ENCODE measurements around the gene THUMPD2. TPM values are rescaled to one million over a fixed set of nuclear protein-coding genes. Genes with fewer than 3 reads are reported as not detected.

The THUMPD2 gene
- total RNA-seq, 3 donors from 2014 or later (not counting 1 experiment from before 2014, with no cell fraction given) = 12.7 to 17.8 (median 13.4) TPM

GRCh38 chr2:39697454-39697853 is 81.6 kb downstream of the THUMPD2 start:
- H3K4me1 ChIP-seq (ENCODE audit: control insufficient read depth, insufficient read depth, low read length) = no peaks in the 10 kb centered on the region
- peaks cover 3% of the 10 kb centered on the region for H3K9me3 ChIP-seq (ENCODE audit: control insufficient read depth, insufficient read depth, low read length)
- Mint-ChIP-seq H3K4me1 (no peaks in the 10 kb centered on the region), H3K27ac (no peak overlapping the region), H3K27me3 (ENCODE audit: low read depth in 2 of 2) (peaks cover 8 to 21% of the 10 kb centered on the region in 2 donors), H3K36me3 (peaks cover 19% of the 10 kb centered on the region), H3K9me3 (peaks cover 11 to 18% of the 10 kb centered on the region in 2 donors), H3K4me3 (no peak overlapping the region)
- no peak overlapping the region for H3K27ac ChIP-seq (ENCODE audit: low read length)
- 70% methylated on average over 1 of the region's 2 CpGs for WGBS (ENCODE audit: insufficient coverage)
- H3K36me3 ChIP-seq (ENCODE audit: control insufficient read depth, insufficient read depth, low read length) = no peaks in the 10 kb centered on the region
- no peaks in the 10 kb centered on the region for H3K27me3 ChIP-seq (ENCODE audit: control insufficient read depth, insufficient read depth, low read length)
- ATAC-seq = no peak
- DNase-seq = no peak
- no peak overlapping the region for H3K4me3 ChIP-seq (ENCODE audit: low read length)
- TF ChIP-seq CTCF (IDR thresholded peaks at IDR 0.05) = no peak
- intact Hi-C loops (cut with micrococcal nuclease) = no loop called here

- H3K36me3 ChIP-seq (ENCODE audit: control insufficient read depth, insufficient read depth, low read length) = no peaks in the 10 kb centered on the region
- no peak for TF ChIP-seq CTCF (IDR thresholded peaks at IDR 0.05)
- intact Hi-C loops (cut with micrococcal nuclease) = no loop called here
- H3K4me1 ChIP-seq (ENCODE audit: control insufficient read depth, insufficient read depth, low read length) = no peaks in the 10 kb centered on the region
- Mint-ChIP-seq H3K27me3 (ENCODE audit: low read depth in 2 of 2) (peaks cover 8 to 18% of the 10 kb centered on the region in 2 donors), H3K4me1 (no peaks in the 10 kb centered on the region), H3K36me3 (peaks cover 13% of the 10 kb centered on the region), H3K4me3 (no peak overlapping the region), H3K9me3 (peaks cover 11 to 15% of the 10 kb centered on the region in 2 donors), H3K27ac (no peak overlapping the region)
- ATAC-seq = no peak
- H3K4me3 ChIP-seq (ENCODE audit: low read length) = no peak overlapping the region
- no CpG with 5 or more reads among the region's 1 CpG for WGBS (ENCODE audit: insufficient coverage)
- no peak overlapping the region for H3K27ac ChIP-seq (ENCODE audit: low read length)
- H3K27me3 ChIP-seq (ENCODE audit: control insufficient read depth, insufficient read depth, low read length) = no peaks in the 10 kb centered on the region
- H3K9me3 ChIP-seq (ENCODE audit: control insufficient read depth, insufficient read depth, low read length) = peaks cover 3% of the 10 kb centered on the region
- DNase-seq = no peak
These were observed 82.2 kb downstream of the THUMPD2 start for GRCh38 chr2:39696838-39697237.

GRCh38 chr2:39696101-39696553 is 82.9 kb downstream of the THUMPD2 start:
- WGBS (ENCODE audit: insufficient coverage) = 86% methylated on average over 4 of the region's 4 CpGs
- Histone ChIP-seq H3K36me3 (ENCODE audit: control insufficient read depth, insufficient read depth, low read length) (no peaks in the 10 kb centered on the region), H3K4me3 (ENCODE audit: low read length) (no peak overlapping the region), H3K27ac (ENCODE audit: low read length) (no peak overlapping the region), H3K27me3 (ENCODE audit: control insufficient read depth, insufficient read depth, low read length) (no peaks in the 10 kb centered on the region), H3K4me1 (ENCODE audit: control insufficient read depth, insufficient read depth, low read length) (no peaks in the 10 kb centered on the region), H3K9me3 (ENCODE audit: control insufficient read depth, insufficient read depth, low read length) (no peaks in the 10 kb centered on the region)
- H3K9me3 Mint-ChIP-seq = peaks cover 7 to 8% of the 10 kb centered on the region in 2 donors
- TF ChIP-seq CTCF (IDR thresholded peaks at IDR 0.05) = no peak
- no peak overlapping the region for H3K27ac Mint-ChIP-seq
- no peaks in the 10 kb centered on the region for H3K4me1 Mint-ChIP-seq
- no peak for DNase-seq
- peaks cover 6% of the 10 kb centered on the region for H3K36me3 Mint-ChIP-seq
- no peak for ATAC-seq
- intact Hi-C loops (cut with micrococcal nuclease) = no loop called here
- no peak overlapping the region for H3K4me3 Mint-ChIP-seq
- H3K27me3 Mint-ChIP-seq (ENCODE audit: low read depth in 2 of 2) = peaks cover 8 to 11% of the 10 kb centered on the region in 2 donors

- no peak overlapping the region for H3K27ac Mint-ChIP-seq
- Histone ChIP-seq H3K9me3 (ENCODE audit: control insufficient read depth, insufficient read depth, low read length) (no peaks in the 10 kb centered on the region), H3K4me1 (ENCODE audit: control insufficient read depth, insufficient read depth, low read length) (no peaks in the 10 kb centered on the region), H3K4me3 (ENCODE audit: low read length) (no peak overlapping the region), H3K27ac (ENCODE audit: low read length) (no peak overlapping the region), H3K27me3 (ENCODE audit: control insufficient read depth, insufficient read depth, low read length) (no peaks in the 10 kb centered on the region), H3K36me3 (ENCODE audit: control insufficient read depth, insufficient read depth, low read length) (no peaks in the 10 kb centered on the region)
- 88% methylated on average over 1 of the region's 1 CpG for WGBS (ENCODE audit: insufficient coverage)
- ATAC-seq (no peak), DNase-seq (no peak)
- no peak overlapping the region for H3K4me3 Mint-ChIP-seq
- peaks cover 0 to 18% of the 10 kb centered on the region in 2 donors for H3K27me3 Mint-ChIP-seq (ENCODE audit: low read depth in 2 of 2)
- H3K4me1 Mint-ChIP-seq = no peaks in the 10 kb centered on the region
- intact Hi-C loops (cut with micrococcal nuclease) = no loop called here
- peaks cover 2 to 3% of the 10 kb centered on the region in 2 donors for H3K9me3 Mint-ChIP-seq
- no peaks in the 10 kb centered on the region for H3K36me3 Mint-ChIP-seq
- no peak for TF ChIP-seq CTCF (IDR thresholded peaks at IDR 0.05)
These were observed 85.8 kb downstream of the THUMPD2 start for GRCh38 chr2:39693245-39693644.

Data from natural killer cell (primary cell).